Fibroblast of lung (primary cell): ENCODE data around the gene KRTAP9-7. TPM values are rescaled to one million over a fixed set of nuclear protein-coding genes. Genes with fewer than 3 reads are reported as not detected.
"Not testable (repeated sequence)": the region's sequence is repeated elsewhere in the genome, so short reads cannot be mapped to it uniquely, and the experiment has no call there.

ENCODE experiments used
- DNase-seq, 2 donors: peaks; one replicate each; pipeline versions ENCODE4 v3.0.0 to v3.0.0-alpha.2; 2010; ENCODE audit warnings: low read depth in 2 of 2
- H2AFZ ChIP-seq: 2 replicates; pipeline ENCODE4 v1.5.1; 2012; ENCODE audit warnings: low read length, control low read depth, inconsistent platforms
- H3K27ac ChIP-seq: 2 replicates; pipeline ENCODE4 v1.5.1; 2011; ENCODE audit warnings: low read length, control low read depth; ENCODE audit not compliant: insufficient read depth
- H3K27me3 ChIP-seq: 2 replicates; pipeline ENCODE4 v1.5.1; 2011; ENCODE audit warnings: mild to moderate bottlenecking, low read length; ENCODE audit not compliant: control insufficient read depth, insufficient read depth
- H3K36me3 ChIP-seq: 2 replicates; pipeline ENCODE4 v1.5.1; 2011; ENCODE audit warnings: low read length; ENCODE audit not compliant: control insufficient read depth, insufficient read depth
- H3K4me1 ChIP-seq: 2 replicates; pipeline ENCODE4 v1.5.1; 2011; ENCODE audit warnings: low read length; ENCODE audit not compliant: control insufficient read depth, insufficient read depth; ENCODE audit errors: extremely low read depth
- H3K4me2 ChIP-seq: 2 replicates; pipeline ENCODE4 v1.5.1; 2011; ENCODE audit warnings: low read length, control low read depth; ENCODE audit not compliant: insufficient read depth; ENCODE audit errors: extremely low read depth
- H3K4me3 ChIP-seq, 4 experiments: fragments of 200-600 bp in 1 of 4; sonication (generic) in 1 of 4; replicated peaks in 1 of 4; 2 replicates each; pipeline ENCODE4 v1.5.1; 2011 to 2016; ENCODE audit warnings: low read length in 4 of 4, low read depth in 3 of 4, mild to moderate bottlenecking in 3 of 4, control low read depth in 2 of 4, inconsistent platforms in 1 of 4, mixed read lengths in 1 of 4; ENCODE audit not compliant: insufficient read depth in 1 of 4; ENCODE audit errors: control extremely low read depth in 1 of 4
- H3K79me2 ChIP-seq: 2 replicates; pipeline ENCODE4 v1.5.1; 2012; ENCODE audit warnings: mild to moderate bottlenecking, low read length, inconsistent platforms; ENCODE audit not compliant: control insufficient read depth, insufficient read depth
- H3K9ac ChIP-seq: 2 replicates; pipeline ENCODE4 v1.5.1; 2011; ENCODE audit warnings: mild to moderate bottlenecking, low read length, control low read depth; ENCODE audit not compliant: insufficient read depth
- H3K9me3 ChIP-seq: 2 replicates; pipeline ENCODE4 v1.5.1; 2012; ENCODE audit warnings: low read depth, low read length; ENCODE audit not compliant: control insufficient read depth, insufficient read depth
- H4K20me1 ChIP-seq: 2 replicates; pipeline ENCODE4 v1.5.1; 2011; ENCODE audit warnings: low read length; ENCODE audit not compliant: control insufficient read depth, insufficient read depth; ENCODE audit errors: extremely low read depth
- EZH2 ChIP-seq: IDR thresholded peaks from 2 replicates; pipeline ENCODE4 v1.5.1; 2012; ENCODE audit warnings: low read length, control low read depth, mild to moderate bottlenecking; ENCODE audit errors: missing control alignments
- polyA minus RNA-seq: library from RNA; depleted of rRNA, polyadenylated mRNA; stranded (reverse); fragments of >200 nt; gene quantifications from 2 replicates; pipeline ENCODE4 v1.2.3, GENCODE V29; 2011; ENCODE audit warnings: low replicate concordance
- polyA plus RNA-seq, 2 donors: library from polyadenylated mRNA; depleted of rRNA in 1 of 2; stranded (reverse) in 1 of 2; unstranded in 1 of 2; fragments of >200 nt; gene quantifications; 2 replicates each; pipeline ENCODE4 v1.2.1, GENCODE V29; 2011 to 2012; ENCODE audit warnings: missing spikeins in 1 of 2
- total RNA-seq: library from RNA; depleted of rRNA; stranded (reverse); fragments of >200 nt; gene quantifications from 2 replicates; pipeline ENCODE4 v1.2.1, GENCODE V29; 2014
- TF ChIP-seq, protein P1 (sequence below), 2 donors: IDR thresholded peaks in 1 of 2; conservative IDR thresholded peaks in 1 of 2; 1 replicate in 1 of 2; 2 replicates in 1 of 2; pipeline ENCODE4 v1.5.1; 2011 to 2012; ENCODE audit warnings: low read length in 2 of 2, control low read depth in 1 of 2, inconsistent platforms in 1 of 2, low read depth in 1 of 2, mild to moderate bottlenecking in 1 of 2

KRTAP9-7 gene
- total RNA-seq, result not detected in 2 replicates
- not detected in 2 replicates for polyA plus RNA-seq
- not detected in 2 replicates for polyA plus RNA-seq (2012)
- not detected in 2 replicates for polyA minus RNA-seq

- not testable (repeated sequence) for DNase-seq, H3K27ac ChIP-seq, H3K79me2 ChIP-seq, H3K4me2 ChIP-seq, H3K4me3 ChIP-seq, H3K9me3 ChIP-seq, H3K27me3 ChIP-seq, H3K36me3 ChIP-seq, H3K9ac ChIP-seq, H2AFZ ChIP-seq, H4K20me1 ChIP-seq, H3K4me1 ChIP-seq
Observed at GRCh38 chr17:41275648-41276190, at the start of gene KRTAP9-7. KRTAP9-7 (plus strand) TSS chr17:41275698; CDS start chr17:41275698, 0 bp downstream.

DNA sequence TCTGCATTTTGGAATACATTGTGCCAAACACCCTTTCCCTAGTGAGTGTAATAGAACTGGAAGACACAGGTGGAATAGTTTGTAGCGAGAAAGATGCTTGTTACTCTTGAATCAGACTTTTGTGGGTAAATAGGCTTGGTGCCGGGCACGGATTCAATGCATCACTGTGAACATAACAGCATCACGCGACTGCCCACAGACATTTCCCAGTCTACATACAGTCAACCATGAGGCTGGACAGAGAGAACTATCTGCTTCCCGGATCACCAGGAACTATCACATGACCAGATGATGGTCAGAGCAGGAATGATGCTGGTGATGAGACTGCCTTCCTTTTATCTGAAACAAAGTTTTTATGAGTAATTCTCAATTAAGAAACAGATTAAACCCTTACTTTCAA, 49.4 kb upstream of the KRTAP9-7 start:
- no peaks in the 10 kb centered on the region for H4K20me1 ChIP-seq
- TF ChIP-seq EZH2, result no peak
- TF ChIP-seq, protein P1, sequence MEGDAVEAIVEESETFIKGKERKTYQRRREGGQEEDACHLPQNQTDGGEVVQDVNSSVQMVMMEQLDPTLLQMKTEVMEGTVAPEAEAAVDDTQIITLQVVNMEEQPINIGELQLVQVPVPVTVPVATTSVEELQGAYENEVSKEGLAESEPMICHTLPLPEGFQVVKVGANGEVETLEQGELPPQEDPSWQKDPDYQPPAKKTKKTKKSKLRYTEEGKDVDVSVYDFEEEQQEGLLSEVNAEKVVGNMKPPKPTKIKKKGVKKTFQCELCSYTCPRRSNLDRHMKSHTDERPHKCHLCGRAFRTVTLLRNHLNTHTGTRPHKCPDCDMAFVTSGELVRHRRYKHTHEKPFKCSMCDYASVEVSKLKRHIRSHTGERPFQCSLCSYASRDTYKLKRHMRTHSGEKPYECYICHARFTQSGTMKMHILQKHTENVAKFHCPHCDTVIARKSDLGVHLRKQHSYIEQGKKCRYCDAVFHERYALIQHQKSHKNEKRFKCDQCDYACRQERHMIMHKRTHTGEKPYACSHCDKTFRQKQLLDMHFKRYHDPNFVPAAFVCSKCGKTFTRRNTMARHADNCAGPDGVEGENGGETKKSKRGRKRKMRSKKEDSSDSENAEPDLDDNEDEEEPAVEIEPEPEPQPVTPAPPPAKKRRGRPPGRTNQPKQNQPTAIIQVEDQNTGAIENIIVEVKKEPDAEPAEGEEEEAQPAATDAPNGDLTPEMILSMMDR (conservative IDR thresholded peaks at IDR 0.05 in 1 of 2, IDR thresholded peaks at IDR 0.05 in 1 of 2; ENCODE audit: low read depth in 1 of 2, low read length in 2 of 2), result no peak
- H3K9ac ChIP-seq, result no peak overlapping the region
- no peak overlapping the region for H3K4me3 ChIP-seq
- H3K27ac ChIP-seq, result no peak overlapping the region
- no peaks in the 10 kb centered on the region for H3K27me3 ChIP-seq
- H3K4me2 ChIP-seq, result no peak overlapping the region
- DNase-seq, result no peak
- H2AFZ ChIP-seq, result no peak overlapping the region
- no peaks in the 10 kb centered on the region for H3K79me2 ChIP-seq
- H3K36me3 ChIP-seq, result no peaks in the 10 kb centered on the region
- no peaks in the 10 kb centered on the region for H3K4me1 ChIP-seq
- H3K9me3 ChIP-seq, result no peaks in the 10 kb centered on the region

DNA sequence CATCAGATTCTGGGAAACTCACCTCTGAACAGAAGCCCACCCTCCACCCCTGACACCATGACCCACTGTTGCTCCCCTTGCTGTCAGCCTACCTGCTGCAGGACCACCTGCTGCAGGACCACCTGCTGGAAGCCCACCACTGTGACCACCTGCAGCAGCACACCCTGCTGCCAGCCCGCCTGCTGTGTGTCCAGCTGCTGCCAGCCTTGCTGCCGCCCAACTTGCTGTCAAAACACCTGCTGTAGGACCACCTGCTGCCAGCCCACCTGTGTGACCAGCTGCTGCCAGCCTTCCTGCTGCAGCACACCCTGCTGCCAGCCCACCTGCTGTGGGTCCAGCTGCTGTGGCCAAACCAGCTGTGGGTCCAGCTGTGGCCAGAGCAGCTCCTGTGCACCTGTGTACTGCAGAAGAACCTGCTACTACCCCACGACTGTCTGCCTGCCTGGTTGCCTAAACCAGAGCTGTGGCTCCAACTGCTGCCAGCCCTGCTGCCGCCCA, 48.9 kb upstream of the KRTAP9-7 start, which contains the start of gene KRTAP9-2:
Gene KRTAP9-2 (plus strand): TSS at position 51 of the 498 bp plus-strand sequence. CDS start 7 bp downstream, at position 58.
- H3K9ac ChIP-seq, H3K4me3 ChIP-seq, H3K79me2 ChIP-seq, H3K27ac ChIP-seq, H3K36me3 ChIP-seq, DNase-seq, H2AFZ ChIP-seq, H3K4me1 ChIP-seq, H4K20me1 ChIP-seq, H3K9me3 ChIP-seq, H3K27me3 ChIP-seq, H3K4me2 ChIP-seq: not testable (repeated sequence)

GRCh38 chr17:41230094-41230493, 45.4 kb upstream of the KRTAP9-7 start:
- DNase-seq, result no peak
- Histone ChIP-seq H4K20me1 (no peaks in the 10 kb centered on the region), H3K27me3 (no peaks in the 10 kb centered on the region), H3K9me3 (no peaks in the 10 kb centered on the region), H3K36me3 (no peaks in the 10 kb centered on the region), H3K79me2 (no peaks in the 10 kb centered on the region), H3K4me2 (no peak overlapping the region), H3K4me1 (no peaks in the 10 kb centered on the region), H3K4me3 (no peak overlapping the region), H2AFZ (no peak overlapping the region), H3K9ac (no peak overlapping the region), H3K27ac (no peak overlapping the region)
- TF ChIP-seq EZH2, result no peak
- TF ChIP-seq, protein P1 (conservative IDR thresholded peaks at IDR 0.05 in 1 of 2, IDR thresholded peaks at IDR 0.05 in 1 of 2; ENCODE audit: low read depth in 1 of 2, low read length in 2 of 2), result no peak
